Memory B cell (primary cell): ENCODE measurements around the gene GDF7.

Experiments
- ATAC-seq: fragments of 150-1000 bp; cut with Tn5 transposase; 2 replicates; pipeline ENCODE4 v1.10.0; 2021; ENCODE audit warnings: low read depth, mild to moderate bottlenecking, moderate library complexity
- DNase-seq, 2 donors: peaks; one replicate each; pipeline ENCODE4 v3.0.0; 2022; ENCODE audit warnings: low spot score in 2 of 2
- H3K27ac Mint-ChIP-seq: one replicate; pipeline ENCODE4 v1.8.0; 2022; ENCODE audit warnings: mild to moderate bottlenecking, moderate library complexity, mixed read lengths
- H3K27me3 Mint-ChIP-seq: one replicate; pipeline ENCODE4 v1.8.0; 2022; ENCODE audit warnings: mixed read lengths
- H3K36me3 Mint-ChIP-seq: one replicate; pipeline ENCODE4 v1.8.0; 2022; ENCODE audit warnings: mild to moderate bottlenecking, mixed read lengths
- H3K4me1 Mint-ChIP-seq: one replicate; pipeline ENCODE4 v1.8.0; 2022; ENCODE audit warnings: mixed read lengths
- H3K4me3 Mint-ChIP-seq: one replicate; pipeline ENCODE4 v1.8.0; 2022; ENCODE audit warnings: mild to moderate bottlenecking, moderate library complexity, mixed read lengths
- H3K9me3 Mint-ChIP-seq: one replicate; pipeline ENCODE4 v1.8.0; 2022; ENCODE audit warnings: mixed read lengths

The GDF7 gene

GRCh38 chr2:20624884-20625485 lies 42.0 kb upstream of the GDF7 start:
- Mint-ChIP-seq H3K4me1 (no peaks in the 10 kb centered on the region), H3K4me3 (no peak overlapping the region), H3K9me3 (no peaks in the 10 kb centered on the region), H3K27me3 (no peaks in the 10 kb centered on the region), H3K27ac (no peak overlapping the region), H3K36me3 (peaks cover 26% of the 10 kb centered on the region)
- DNase-seq = no peak
- ATAC-seq = no peak

- H3K27me3 Mint-ChIP-seq = no peaks in the 10 kb centered on the region
- H3K4me3 Mint-ChIP-seq = no peak overlapping the region
- peaks cover 21% of the 10 kb centered on the region for H3K36me3 Mint-ChIP-seq
- H3K9me3 Mint-ChIP-seq = no peaks in the 10 kb centered on the region
- DNase-seq (no peak), ATAC-seq (no peak)
- no peaks in the 10 kb centered on the region for H3K4me1 Mint-ChIP-seq
- no peak overlapping the region for H3K27ac Mint-ChIP-seq
Measured at GRCh38 chr2:20625491-20626391, 41.2 kb upstream of the GDF7 start.

GRCh38 chr2:20626392-20626697 lies 40.6 kb upstream of the GDF7 start:
- no peak overlapping the region for H3K27ac Mint-ChIP-seq

GRCh38 chr2:20626698-20627513 lies 40.0 kb upstream of the GDF7 start:
- Mint-ChIP-seq H3K27ac (no peak overlapping the region), H3K36me3 (peaks cover 19% of the 10 kb centered on the region), H3K27me3 (no peaks in the 10 kb centered on the region), H3K9me3 (no peaks in the 10 kb centered on the region), H3K4me1 (peaks cover under 1% of the 10 kb centered on the region), H3K4me3 (no peak overlapping the region)
- no peak for DNase-seq
- ATAC-seq = no peak

More at GRCh38 chr2:20626392-20626697, 40.6 kb upstream of the GDF7 start:
- Mint-ChIP-seq H3K36me3 (peaks cover 19% of the 10 kb centered on the region), H3K9me3 (no peaks in the 10 kb centered on the region), H3K4me3 (no peak overlapping the region), H3K27me3 (no peaks in the 10 kb centered on the region), H3K4me1 (no peaks in the 10 kb centered on the region)
- ATAC-seq = no peak
- no peak for DNase-seq

GRCh38 chr2:20627712-20628380 lies 39.1 kb upstream of the GDF7 start:
- H3K27me3 Mint-ChIP-seq = no peaks in the 10 kb centered on the region
- no peak overlapping the region for H3K4me3 Mint-ChIP-seq
- H3K9me3 Mint-ChIP-seq = no peaks in the 10 kb centered on the region
- no peak for ATAC-seq
- no peak for DNase-seq
- H3K4me1 Mint-ChIP-seq = peaks cover 2% of the 10 kb centered on the region
- peaks cover 16% of the 10 kb centered on the region for H3K36me3 Mint-ChIP-seq
- H3K27ac Mint-ChIP-seq = no peak overlapping the region

- DNase-seq (no peak), ATAC-seq (no peak)
- Mint-ChIP-seq H3K9me3 (no peaks in the 10 kb centered on the region), H3K36me3 (peaks cover 12% of the 10 kb centered on the region), H3K27me3 (no peaks in the 10 kb centered on the region), H3K27ac (no peak overlapping the region), H3K4me1 (peaks cover 5% of the 10 kb centered on the region), H3K4me3 (no peak overlapping the region)
Measured at GRCh38 chr2:20629181-20629580, 37.8 kb upstream of the GDF7 start.

GRCh38 chr2:20629581-20630171 lies 37.3 kb upstream of the GDF7 start:
- ATAC-seq (no peak), DNase-seq (no peak)
- Mint-ChIP-seq H3K27ac (no peak overlapping the region), H3K4me3 (no peak overlapping the region), H3K36me3 (peaks cover 8% of the 10 kb centered on the region), H3K27me3 (no peaks in the 10 kb centered on the region), H3K9me3 (no peaks in the 10 kb centered on the region), H3K4me1 (peaks cover 5% of the 10 kb centered on the region)

GRCh38 chr2:20630967-20631366 lies 36.0 kb upstream of the GDF7 start:
- peaks cover 15% of the 10 kb centered on the region for H3K36me3 Mint-ChIP-seq
- ATAC-seq (no peak), DNase-seq (no peak)
- H3K4me3 Mint-ChIP-seq = no peak overlapping the region
- no peak overlapping the region for H3K27ac Mint-ChIP-seq
- H3K9me3 Mint-ChIP-seq = no peaks in the 10 kb centered on the region
- H3K27me3 Mint-ChIP-seq = no peaks in the 10 kb centered on the region
- peaks cover 7% of the 10 kb centered on the region for H3K4me1 Mint-ChIP-seq

GRCh38 chr2:20631617-20632307 lies 35.2 kb upstream of the GDF7 start:
- no peak overlapping the region for H3K27ac Mint-ChIP-seq
- H3K4me1 Mint-ChIP-seq = peaks cover 7% of the 10 kb centered on the region
- H3K9me3 Mint-ChIP-seq = no peaks in the 10 kb centered on the region
- no peak overlapping the region for H3K4me3 Mint-ChIP-seq
- DNase-seq (no peak), ATAC-seq (no peak)
- H3K27me3 Mint-ChIP-seq = no peaks in the 10 kb centered on the region
- peaks cover 16% of the 10 kb centered on the region for H3K36me3 Mint-ChIP-seq

- no peak for DNase-seq
- Mint-ChIP-seq H3K9me3 (no peaks in the 10 kb centered on the region), H3K27me3 (no peaks in the 10 kb centered on the region), H3K4me3 (no peak overlapping the region), H3K4me1 (peaks cover 7% of the 10 kb centered on the region), H3K27ac (no peak overlapping the region), H3K36me3 (peaks cover 15% of the 10 kb centered on the region)
- no peak for ATAC-seq
Measured at GRCh38 chr2:20632446-20632990, 34.4 kb upstream of the GDF7 start.

- ATAC-seq (no peak), DNase-seq (no peak)
- H3K27ac Mint-ChIP-seq = no peak overlapping the region
- no peaks in the 10 kb centered on the region for H3K27me3 Mint-ChIP-seq
- H3K36me3 Mint-ChIP-seq = peaks cover 16% of the 10 kb centered on the region
- H3K4me3 Mint-ChIP-seq = no peak overlapping the region
- no peaks in the 10 kb centered on the region for H3K9me3 Mint-ChIP-seq
- peaks cover 7% of the 10 kb centered on the region for H3K4me1 Mint-ChIP-seq
Measured at GRCh38 chr2:20633001-20633400, 33.9 kb upstream of the GDF7 start.

GRCh38 chr2:20633794-20634506 lies 33.0 kb upstream of the GDF7 start:
- ATAC-seq = peak; percentile 44
- Mint-ChIP-seq H3K27me3 (no peaks in the 10 kb centered on the region), H3K9me3 (no peaks in the 10 kb centered on the region), H3K36me3 (peaks cover 10% of the 10 kb centered on the region), H3K4me1 (peaks cover 7% of the 10 kb centered on the region), H3K27ac (peak overlapping the region; percentile 63), H3K4me3 (no peak overlapping the region)
- DNase-seq = no peak
